Psoas muscle (tissue), 8 donors: ENCODE measurements around the gene RBM19. TPM values are rescaled to one million over a fixed set of nuclear protein-coding genes. Genes with fewer than 3 reads are reported as not detected.

Source experiments
- ATAC-seq, 4 donors: fragments of 200-7000 bp; cut with Tn5 transposase; one replicate each; pipeline ENCODE4 v1.9.1; 2020; ENCODE audit warnings: moderate library complexity in 3 of 4, mild to moderate bottlenecking in 2 of 4
- DNase-seq, 2 donors: peaks; one replicate each; pipeline ENCODE4 v3.0.0-alpha.2; 2020
- H3K27ac ChIP-seq: fragments of 200-600 bp; one replicate; pipeline ENCODE4 v1.8.0; 2022
- H3K27me3 ChIP-seq, 3 donors: fragments of 200-600 bp in 1 of 3; one replicate each; pipeline versions ENCODE4 v1.6.1 to v1.8.0; 2013 to 2022; ENCODE audit warnings: low read length in 2 of 3, mild to moderate bottlenecking in 2 of 3, moderate library complexity in 1 of 3; ENCODE audit not compliant: insufficient read depth in 3 of 3
- H3K36me3 ChIP-seq, 2 donors: fragments of 200-600 bp in 1 of 2; one replicate each; pipeline versions ENCODE4 v1.6.1 to v1.8.0; 2013 to 2022; ENCODE audit warnings: low read depth in 1 of 2, mild to moderate bottlenecking in 1 of 2, moderate library complexity in 1 of 2; ENCODE audit not compliant: insufficient read depth in 1 of 2
- H3K4me1 ChIP-seq: fragments of 200-600 bp; one replicate; pipeline ENCODE4 v1.8.0; 2022
- H3K4me3 ChIP-seq: fragments of 200-600 bp; one replicate; pipeline ENCODE4 v1.8.0; 2022; ENCODE audit warnings: mild to moderate bottlenecking
- H3K9me3 ChIP-seq: fragments of 200-600 bp; one replicate; pipeline ENCODE4 v1.8.0; 2022
- WGBS, 3 donors: extraction: QIAGEN DNeasy Blood & Tissue Kit; methylation state at CpG; one replicate each; pipeline versions ENCODE4 v1.1.6 to v1.1.7; 2013; 5-methylcytosine and 5-hydroxymethylcytosine counted together
- intact Hi-C, 2 donors: fragments of 100-400 bp; cut with DNase I; formaldehyde crosslinking; loops; one replicate each; pipeline versions ENCODE4 v1.11.0 to v1.14.2; 2022
- polyA plus RNA-seq, 3 donors: library from polyadenylated mRNA; stranded (reverse); fragments of 200-250 nt; gene quantifications; one replicate each; pipeline ENCODE4 v1.2.3, GENCODE V29; 2013
- total RNA-seq, 4 donors: library from RNA; stranded (reverse); fragmentation: NEBNext Ultra II Directional in 2 of 4; extraction: Animal tissue kit (Norgen Biotek cat#: 25700) in 2 of 4; gene quantifications; one replicate each; pipeline versions ENCODE4 v1.2.1 to v1.2.4, GENCODE V29; 2021 to 2023
- TF ChIP-seq, protein P1 (sequence below): fragments of 200-600 bp; IDR thresholded peaks from one replicate; pipeline ENCODE4 v1.8.0; 2022; ENCODE audit warnings: antibody characterized with exemption
- donor health status: healthy with polysubstance abuse.
- donor health status: DM: no; HTN: no; CAD: no; lungs with moderate emphysema.
- donor health status: Bipolar disorder and iron deficiency.
- donor health status: healthy.
- donor health status: DM: yes; HTN: yes; CAD: no.
- donor health status: DM: no; HTN: no; CAD: no.
- donor health status: DM: no; HTN: no; CAD: no.
- donor health status: DM: yes; HTN: yes; CAD: no.

Gene RBM19
- total and polyA plus RNA-seq, 7 donors: 14.2 to 59.4 (median 25.7) TPM

DNA sequence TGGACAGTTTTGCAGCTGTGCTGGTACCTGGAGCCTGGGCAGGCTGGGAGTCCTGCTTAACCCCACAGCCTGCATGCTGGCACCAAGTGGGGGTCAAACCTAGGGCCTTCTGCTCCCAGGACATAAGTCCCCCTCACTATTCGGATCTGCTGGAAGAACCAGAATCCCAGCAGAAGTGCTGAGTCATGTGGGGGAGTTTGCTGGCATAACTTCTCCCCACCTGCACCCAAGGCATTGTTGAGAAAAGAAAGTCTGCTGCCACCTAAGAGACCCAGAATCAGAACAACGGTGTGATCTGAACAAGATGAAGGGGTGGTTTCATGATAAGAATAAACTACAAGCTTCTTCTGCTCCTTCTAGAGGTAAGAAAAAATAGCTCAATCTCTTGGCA lies 102.7 kb downstream of the RBM19 start:
- Histone ChIP-seq H3K4me1 (no peaks in the 10 kb centered on the region), H3K36me3 (peaks cover 0 to under 1% of the 10 kb centered on the region in 2 donors), H3K9me3 (no peaks in the 10 kb centered on the region), H3K27me3 (no peaks in the 10 kb centered on the region), H3K27ac (no peak overlapping the region), H3K4me3 (no peak overlapping the region)
- DNase-seq (no peak), ATAC-seq (no peak)
- intact Hi-C loops: no loop called here
- WGBS, 3 donors: 62 to 86% (median 73%) methylated on average over 2 of the region's 2 CpGs
- TF ChIP-seq, protein P1, sequence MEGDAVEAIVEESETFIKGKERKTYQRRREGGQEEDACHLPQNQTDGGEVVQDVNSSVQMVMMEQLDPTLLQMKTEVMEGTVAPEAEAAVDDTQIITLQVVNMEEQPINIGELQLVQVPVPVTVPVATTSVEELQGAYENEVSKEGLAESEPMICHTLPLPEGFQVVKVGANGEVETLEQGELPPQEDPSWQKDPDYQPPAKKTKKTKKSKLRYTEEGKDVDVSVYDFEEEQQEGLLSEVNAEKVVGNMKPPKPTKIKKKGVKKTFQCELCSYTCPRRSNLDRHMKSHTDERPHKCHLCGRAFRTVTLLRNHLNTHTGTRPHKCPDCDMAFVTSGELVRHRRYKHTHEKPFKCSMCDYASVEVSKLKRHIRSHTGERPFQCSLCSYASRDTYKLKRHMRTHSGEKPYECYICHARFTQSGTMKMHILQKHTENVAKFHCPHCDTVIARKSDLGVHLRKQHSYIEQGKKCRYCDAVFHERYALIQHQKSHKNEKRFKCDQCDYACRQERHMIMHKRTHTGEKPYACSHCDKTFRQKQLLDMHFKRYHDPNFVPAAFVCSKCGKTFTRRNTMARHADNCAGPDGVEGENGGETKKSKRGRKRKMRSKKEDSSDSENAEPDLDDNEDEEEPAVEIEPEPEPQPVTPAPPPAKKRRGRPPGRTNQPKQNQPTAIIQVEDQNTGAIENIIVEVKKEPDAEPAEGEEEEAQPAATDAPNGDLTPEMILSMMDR: no peak

- Histone ChIP-seq H3K27me3 (no peaks in the 10 kb centered on the region), H3K4me3 (no peak overlapping the region), H3K4me1 (no peaks in the 10 kb centered on the region), H3K36me3 (peaks cover 0 to 7% of the 10 kb centered on the region in 2 donors), H3K9me3 (no peaks in the 10 kb centered on the region), H3K27ac (no peak overlapping the region)
- intact Hi-C loops: no loop called here
- WGBS, 3 donors: 62 to 69% (median 67%) methylated on average over 18 of the region's 18 CpGs
- ATAC-seq (no peak), DNase-seq (no peak)
- TF ChIP-seq, protein P1: no peak
Measured at GRCh38 chr12:113862590-113863454, 103.3 kb downstream of the RBM19 start.

DNA sequence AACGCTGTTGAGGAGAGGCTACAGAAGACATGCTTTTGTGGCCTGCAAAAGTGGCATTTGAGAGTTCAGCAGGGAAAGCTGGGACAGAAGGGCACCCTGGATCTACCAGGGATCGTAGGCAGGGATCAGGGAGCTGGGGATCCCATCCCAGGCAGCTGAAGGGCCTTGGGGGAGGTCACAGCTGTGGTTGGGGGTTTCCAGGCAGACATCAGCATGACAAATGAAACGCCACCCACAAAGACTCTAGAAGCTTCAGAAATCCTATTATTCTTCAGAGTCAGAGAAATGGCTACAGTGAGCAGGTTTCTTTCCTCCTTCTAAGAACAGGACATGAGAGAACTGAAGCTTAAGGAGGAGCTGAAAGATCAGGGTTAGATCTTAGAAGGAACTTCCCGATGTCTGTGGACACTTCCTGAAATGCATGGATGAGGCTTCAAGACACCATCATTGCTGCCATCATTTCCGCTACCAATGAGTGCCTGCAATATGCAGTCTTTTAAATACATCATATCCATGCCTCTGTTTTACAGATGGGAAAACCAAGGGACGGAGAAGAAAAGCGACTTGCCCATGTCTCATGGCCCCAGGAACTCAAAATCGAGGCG lies 104.3 kb downstream of the RBM19 start:
- Histone ChIP-seq H3K4me1 (no peaks in the 10 kb centered on the region), H3K4me3 (no peak overlapping the region), H3K36me3 (peaks cover 0 to 17% of the 10 kb centered on the region in 2 donors), H3K9me3 (no peaks in the 10 kb centered on the region), H3K27ac (no peak overlapping the region), H3K27me3 (no peaks in the 10 kb centered on the region)
- ATAC-seq: no peak
- intact Hi-C loops: loop anchor here in 1 of 2 donors (2.0 kb wide), 1 partner anchor 399 kb away; no protein-coding TSS in a partner anchor
- no peak for DNase-seq
- TF ChIP-seq, protein P1: no peak
- WGBS, 3 donors: 88 to 93% (median 92%) methylated on average over 9 of the region's 9 CpGs

DNA sequence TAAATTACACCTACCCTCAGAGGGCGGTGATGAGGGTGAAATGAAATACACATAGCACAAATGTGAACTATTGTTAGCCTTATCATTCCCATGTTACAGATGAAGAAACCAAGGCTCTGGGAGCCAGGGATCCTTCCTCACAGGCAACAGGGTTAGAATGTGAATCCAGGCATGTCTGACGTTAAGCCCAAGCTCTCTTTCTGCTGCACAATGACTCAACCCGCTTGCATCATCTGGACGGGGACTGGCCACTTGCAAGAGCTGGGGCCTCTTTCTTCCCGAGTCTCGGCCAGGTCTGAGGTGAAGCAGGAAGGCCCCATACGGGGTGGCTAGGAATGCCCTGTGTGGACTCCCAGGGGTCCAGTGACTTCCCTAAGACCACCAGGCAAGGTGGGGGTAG lies 105.2 kb downstream of the RBM19 start:
- Histone ChIP-seq H3K9me3 (no peaks in the 10 kb centered on the region), H3K27me3 (no peaks in the 10 kb centered on the region), H3K36me3 (peaks cover 0 to 19% of the 10 kb centered on the region in 2 donors), H3K4me3 (no peak overlapping the region), H3K4me1 (no peaks in the 10 kb centered on the region), H3K27ac (no peak overlapping the region)
- ATAC-seq: peak; percentile 30 to 61 (median 48)
- DNase-seq: no peak
- intact Hi-C loops: loop anchor here in 1 of 2 donors (2.0 kb wide), 1 partner anchor 398 kb away; no protein-coding TSS in a partner anchor
- TF ChIP-seq, protein P1: no peak
- WGBS, 3 donors: 76 to 94% (median 85%) methylated on average over 7 of the region's 7 CpGs
